ENCODE measurements around the gene CENPP.

GRCh38 chr9:92508018-92508820 lies 182.5 kb downstream of the CENPP start:
- TF ChIP-seq, protein P1, sequence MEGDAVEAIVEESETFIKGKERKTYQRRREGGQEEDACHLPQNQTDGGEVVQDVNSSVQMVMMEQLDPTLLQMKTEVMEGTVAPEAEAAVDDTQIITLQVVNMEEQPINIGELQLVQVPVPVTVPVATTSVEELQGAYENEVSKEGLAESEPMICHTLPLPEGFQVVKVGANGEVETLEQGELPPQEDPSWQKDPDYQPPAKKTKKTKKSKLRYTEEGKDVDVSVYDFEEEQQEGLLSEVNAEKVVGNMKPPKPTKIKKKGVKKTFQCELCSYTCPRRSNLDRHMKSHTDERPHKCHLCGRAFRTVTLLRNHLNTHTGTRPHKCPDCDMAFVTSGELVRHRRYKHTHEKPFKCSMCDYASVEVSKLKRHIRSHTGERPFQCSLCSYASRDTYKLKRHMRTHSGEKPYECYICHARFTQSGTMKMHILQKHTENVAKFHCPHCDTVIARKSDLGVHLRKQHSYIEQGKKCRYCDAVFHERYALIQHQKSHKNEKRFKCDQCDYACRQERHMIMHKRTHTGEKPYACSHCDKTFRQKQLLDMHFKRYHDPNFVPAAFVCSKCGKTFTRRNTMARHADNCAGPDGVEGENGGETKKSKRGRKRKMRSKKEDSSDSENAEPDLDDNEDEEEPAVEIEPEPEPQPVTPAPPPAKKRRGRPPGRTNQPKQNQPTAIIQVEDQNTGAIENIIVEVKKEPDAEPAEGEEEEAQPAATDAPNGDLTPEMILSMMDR (IDR thresholded peaks at IDR 0.05; ENCODE audit: insufficient read depth, low read depth, low read length) = no peak
- no peak for TF ChIP-seq EZH2 (IDR thresholded peaks at IDR 0.05; ENCODE audit: insufficient read depth, low read length)

All from astrocyte (in vitro differentiated cells and primary cell).